Bronchial epithelial cell (primary cell): ENCODE data around the gene DGKB. TPM values are rescaled to one million over a fixed set of nuclear protein-coding genes. Genes with fewer than 3 reads are reported as not detected.
A peak's percentile ranks its signal among the peaks of the same experiment; 100 is the strongest.

Experiments
- DNase-seq: peaks from one replicate; pipeline ENCODE4 v3.0.0-alpha.2; 2010; ENCODE audit warnings: low read depth
- FAIRE-seq: peaks from 2 replicates; lab custom pipeline; 2011; peaks lifted over from hg19 to GRCh38; lab: Jason Lieb, UNC
- H3K27me3 ChIP-seq: 2 replicates; pipeline ENCODE4 v1.5.1; 2011; ENCODE audit warnings: low read length; ENCODE audit not compliant: control insufficient read depth, insufficient read depth
- H3K36me3 ChIP-seq: 2 replicates; pipeline ENCODE4 v1.5.1; 2011; ENCODE audit warnings: low read length; ENCODE audit not compliant: control insufficient read depth, insufficient read depth
- H3K4me3 ChIP-seq: 2 replicates; pipeline ENCODE4 v1.5.1; 2011; ENCODE audit warnings: mild to moderate bottlenecking, low read depth, low read length, control low read depth
- total RNA-seq: library from RNA; depleted of rRNA; stranded (reverse); fragments of >200 nt; gene quantifications from 2 replicates; pipeline ENCODE4 v1.2.1, GENCODE V29; 2014
- TF ChIP-seq, protein P1 (sequence below): IDR thresholded peaks from 2 replicates; pipeline ENCODE4 v1.5.1; 2011; ENCODE audit warnings: mild to moderate bottlenecking, moderate library complexity, low read length, control low read depth, inconsistent platforms; ENCODE audit not compliant: insufficient read depth, severe bottlenecking

The DGKB gene
- total RNA-seq, 1 donor from 2014 or later: not detected

- Histone ChIP-seq H3K4me3 (no peak overlapping the region), H3K27me3 (no peaks in the 10 kb centered on the region), H3K36me3 (no peaks in the 10 kb centered on the region)
- peak; percentile 70 for DNase-seq
- no peak for FAIRE-seq
- TF ChIP-seq, protein P1, sequence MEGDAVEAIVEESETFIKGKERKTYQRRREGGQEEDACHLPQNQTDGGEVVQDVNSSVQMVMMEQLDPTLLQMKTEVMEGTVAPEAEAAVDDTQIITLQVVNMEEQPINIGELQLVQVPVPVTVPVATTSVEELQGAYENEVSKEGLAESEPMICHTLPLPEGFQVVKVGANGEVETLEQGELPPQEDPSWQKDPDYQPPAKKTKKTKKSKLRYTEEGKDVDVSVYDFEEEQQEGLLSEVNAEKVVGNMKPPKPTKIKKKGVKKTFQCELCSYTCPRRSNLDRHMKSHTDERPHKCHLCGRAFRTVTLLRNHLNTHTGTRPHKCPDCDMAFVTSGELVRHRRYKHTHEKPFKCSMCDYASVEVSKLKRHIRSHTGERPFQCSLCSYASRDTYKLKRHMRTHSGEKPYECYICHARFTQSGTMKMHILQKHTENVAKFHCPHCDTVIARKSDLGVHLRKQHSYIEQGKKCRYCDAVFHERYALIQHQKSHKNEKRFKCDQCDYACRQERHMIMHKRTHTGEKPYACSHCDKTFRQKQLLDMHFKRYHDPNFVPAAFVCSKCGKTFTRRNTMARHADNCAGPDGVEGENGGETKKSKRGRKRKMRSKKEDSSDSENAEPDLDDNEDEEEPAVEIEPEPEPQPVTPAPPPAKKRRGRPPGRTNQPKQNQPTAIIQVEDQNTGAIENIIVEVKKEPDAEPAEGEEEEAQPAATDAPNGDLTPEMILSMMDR: no peak
Measured at GRCh38 chr7:14229047-14229446, 673.5 kb downstream of the DGKB start.

DNA sequence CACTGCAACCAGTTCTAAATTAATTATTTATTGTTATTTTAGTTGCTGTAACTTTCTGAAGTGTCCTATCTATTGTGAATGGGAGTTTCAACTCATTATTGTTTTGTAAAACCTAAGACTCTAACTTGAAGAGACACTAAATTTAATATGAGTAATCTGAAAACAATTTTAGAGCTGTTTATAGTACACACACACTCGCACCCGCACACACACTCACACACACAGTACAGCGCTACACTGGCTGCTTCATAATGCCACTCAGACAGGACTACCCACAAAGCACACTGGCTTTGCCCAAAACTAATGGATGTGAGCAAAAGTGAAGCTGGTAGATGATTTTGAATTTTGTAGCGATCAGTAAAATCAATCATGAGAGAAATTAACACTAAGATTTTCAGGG, 674.2 kb downstream of the DGKB start:
- FAIRE-seq (no peak), DNase-seq (no peak)
- H3K36me3 ChIP-seq: no peaks in the 10 kb centered on the region
- H3K4me3 ChIP-seq: no peak overlapping the region
- no peaks in the 10 kb centered on the region for H3K27me3 ChIP-seq
- TF ChIP-seq, protein P1: no peak

- FAIRE-seq: no peak
- TF ChIP-seq, protein P1: no peak
- Histone ChIP-seq H3K4me3 (no peak overlapping the region), H3K36me3 (no peaks in the 10 kb centered on the region), H3K27me3 (no peaks in the 10 kb centered on the region)
- DNase-seq: no peak
Measured at GRCh38 chr7:14226126-14226525, 676.4 kb downstream of the DGKB start.

DNA sequence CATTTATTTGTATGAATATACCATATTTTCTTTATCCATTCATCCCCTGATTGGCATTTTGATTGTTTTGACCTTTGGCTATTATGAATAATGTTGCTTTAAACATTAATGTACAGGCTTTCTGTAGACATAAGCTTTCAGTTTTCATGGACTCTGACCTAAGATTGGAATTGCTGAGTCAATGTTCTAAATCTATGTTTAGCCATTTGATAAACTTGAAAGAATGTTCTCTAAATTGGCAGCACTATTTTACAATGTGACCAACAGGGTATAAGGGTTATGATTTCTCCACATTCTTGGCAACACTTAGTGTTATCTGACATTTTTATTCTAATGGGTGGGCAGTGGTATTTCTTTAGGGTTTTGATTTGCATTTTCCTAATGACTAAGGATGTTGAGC, 683.4 kb downstream of the DGKB start:
- TF ChIP-seq, protein P1: no peak
- no peak for FAIRE-seq

DNA sequence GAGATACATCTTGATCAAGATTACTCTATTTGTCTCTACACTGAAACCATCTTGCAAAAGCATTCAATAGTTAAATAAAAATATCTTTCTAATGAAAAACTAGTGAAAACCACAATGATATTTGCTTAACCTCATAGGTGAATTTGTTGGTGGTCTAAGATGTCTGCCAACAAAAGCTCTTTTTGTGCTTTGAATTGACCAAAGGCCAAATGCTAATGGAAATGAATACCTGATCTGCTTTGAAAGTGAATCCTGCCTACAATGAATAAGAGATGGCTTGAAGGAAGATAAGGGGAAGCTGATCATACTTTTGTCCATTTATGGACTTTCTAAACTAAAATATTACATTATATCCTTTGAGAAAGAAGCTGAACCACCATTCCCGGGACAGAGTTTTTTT, 684.2 kb downstream of the DGKB start:
- DNase-seq (no peak), FAIRE-seq (no peak)
- Histone ChIP-seq H3K36me3 (no peaks in the 10 kb centered on the region), H3K27me3 (no peaks in the 10 kb centered on the region), H3K4me3 (no peak overlapping the region)
- TF ChIP-seq, protein P1: no peak

More for the DNA sequence above, 683.4 kb downstream of the DGKB start:
- DNase-seq: no peak
- Histone ChIP-seq H3K27me3 (no peaks in the 10 kb centered on the region), H3K4me3 (no peak overlapping the region), H3K36me3 (no peaks in the 10 kb centered on the region)

DNA sequence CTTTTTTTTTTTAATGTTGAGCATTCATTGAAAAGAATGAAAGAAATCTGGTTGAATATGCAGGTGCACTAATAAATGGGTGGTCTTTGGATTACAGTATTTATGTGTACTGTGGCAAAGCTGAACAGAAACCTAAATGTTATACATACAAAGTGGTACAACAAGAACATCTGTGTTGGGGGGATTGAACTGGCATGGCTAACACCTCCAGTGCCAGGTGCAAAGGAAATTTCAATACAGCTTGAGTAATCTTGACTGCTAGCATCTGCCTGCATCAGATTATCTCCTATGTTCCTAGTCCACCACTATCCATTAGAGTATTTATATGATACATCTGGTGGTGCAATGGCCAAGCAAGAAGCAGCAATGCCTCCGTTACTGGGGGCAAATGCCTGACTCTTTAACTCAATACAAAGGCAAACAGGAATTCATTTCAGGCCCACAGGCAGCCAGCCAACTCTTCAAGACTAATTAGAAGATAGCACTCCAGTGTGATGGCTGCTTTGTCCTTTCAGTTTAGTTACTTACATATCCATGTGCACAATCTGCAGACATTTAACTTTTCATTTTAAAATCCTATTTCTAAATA, 692.6 kb downstream of the DGKB start:
- Histone ChIP-seq H3K36me3 (no peaks in the 10 kb centered on the region), H3K27me3 (no peaks in the 10 kb centered on the region), H3K4me3 (no peak overlapping the region)
- DNase-seq (no peak), FAIRE-seq (no peak)
- TF ChIP-seq, protein P1: no peak
